HG03159 (cell line): ENCODE results near the gene EPN1.
A peak's percentile ranks its signal among the peaks of the same experiment; 100 is the strongest.

Source experiments
- ATAC-seq: cut with Tn5 transposase; IDR thresholded peaks from one replicate; pipeline ENCODE4 v1.9.1; 2021; ENCODE audit warnings: mild to moderate bottlenecking, moderate library complexity; ENCODE audit not compliant: unreplicated experiment

EPN1 gene

GRCh38 chr19:55646889-55647731 lies 27.9 kb upstream of the EPN1 start:
- ATAC-seq: no peak

GRCh38 chr19:55647732-55648584 lies 27.1 kb upstream of the EPN1 start, which contains the start of gene CCDC106:
CCDC106 (plus strand) TSS chr19:55648212; CDS start chr19:55649047, 835 bp downstream.
- no peak for ATAC-seq

- ATAC-seq: no peak
Observed at GRCh38 chr19:55648585-55649267, 26.3 kb upstream of the EPN1 start.

- no peak for ATAC-seq
Observed at GRCh38 chr19:55649268-55650125, 25.5 kb upstream of the EPN1 start.

- ATAC-seq: no peak
Observed at GRCh38 chr19:55650126-55650557, 24.9 kb upstream of the EPN1 start.

GRCh38 chr19:55650602-55651230 lies 24.3 kb upstream of the EPN1 start:
- no peak for ATAC-seq

GRCh38 chr19:55651236-55651635 lies 23.8 kb upstream of the EPN1 start:
- ATAC-seq: no peak

GRCh38 chr19:55652311-55653128 lies 22.5 kb upstream of the EPN1 start:
- no peak for ATAC-seq

- peak; percentile 38 for ATAC-seq
Observed at GRCh38 chr19:55653651-55654322, 21.2 kb upstream of the EPN1 start.

GRCh38 chr19:55654323-55654867 lies 20.6 kb upstream of the EPN1 start:
- ATAC-seq: peak; percentile 64

- peak; percentile 38 for ATAC-seq
Observed at GRCh38 chr19:55654868-55655647, 20.0 kb upstream of the EPN1 start, which contains the start of gene U2AF2. U2AF2 (plus strand) TSS chr19:55655035; CDS start chr19:55655105, 70 bp downstream.

- ATAC-seq: no peak
Observed at GRCh38 chr19:55655648-55656040, 19.4 kb upstream of the EPN1 start.

- no peak for ATAC-seq
Observed at GRCh38 chr19:55656552-55656951, 18.5 kb upstream of the EPN1 start.

GRCh38 chr19:55656988-55657747 lies 17.9 kb upstream of the EPN1 start:
- ATAC-seq: no peak

- ATAC-seq: no peak
Observed at GRCh38 chr19:55658846-55659459, 16.1 kb upstream of the EPN1 start.

GRCh38 chr19:55659822-55660221 lies 15.2 kb upstream of the EPN1 start:
- no peak for ATAC-seq
